ENCODE measurements around the gene SCG5.

SCG5 gene

DNA sequence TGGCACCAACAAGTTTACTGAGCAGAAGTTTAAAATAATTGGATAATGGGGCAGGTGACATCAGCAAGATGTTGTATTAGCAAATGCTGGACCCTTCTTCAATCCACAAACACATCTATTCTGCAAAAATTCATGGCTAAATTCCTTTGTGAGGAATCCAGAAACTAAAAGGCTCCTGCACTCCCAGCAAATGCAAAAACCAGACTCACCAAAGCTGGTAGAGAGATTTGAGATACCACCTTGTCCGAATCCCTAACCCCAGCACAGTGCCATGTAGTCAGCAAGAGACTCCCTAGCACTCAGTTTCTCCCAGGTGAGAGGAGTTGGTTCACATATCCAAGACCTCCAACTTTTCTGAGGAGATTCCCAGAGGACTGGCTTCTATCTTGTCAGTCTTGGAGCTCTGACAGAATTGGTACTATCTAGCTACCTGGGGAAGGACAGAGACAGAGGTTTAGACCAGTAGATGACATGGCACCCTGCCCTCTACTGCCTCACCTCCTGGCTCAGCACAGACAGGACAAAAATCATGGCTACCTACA, 98.1 kb downstream of the SCG5 start:
- no peak overlapping the region for H3K27ac ChIP-seq (ENCODE audit: insufficient read depth, low read depth, low read length, poor library complexity, severe bottlenecking)
- no peaks in the 10 kb centered on the region for H3K36me3 ChIP-seq (ENCODE audit: control insufficient read depth, insufficient read depth, low read length)
- H3K4me1 ChIP-seq (ENCODE audit: control insufficient read depth, insufficient read depth, low read length): no peaks in the 10 kb centered on the region
- WGBS, 2 experiments: 92 to 97% methylated on average over 1 of the region's 1 CpG
- peaks cover 2% of the 10 kb centered on the region for H3K9me3 ChIP-seq (ENCODE audit: control insufficient read depth, low read length)
- no peaks in the 10 kb centered on the region for H3K27me3 ChIP-seq (ENCODE audit: control insufficient read depth, insufficient read depth, low read length, poor library complexity, severe bottlenecking)
- no peak overlapping the region for H3K4me3 ChIP-seq (ENCODE audit: insufficient read depth, low read depth, low read length)

DNA sequence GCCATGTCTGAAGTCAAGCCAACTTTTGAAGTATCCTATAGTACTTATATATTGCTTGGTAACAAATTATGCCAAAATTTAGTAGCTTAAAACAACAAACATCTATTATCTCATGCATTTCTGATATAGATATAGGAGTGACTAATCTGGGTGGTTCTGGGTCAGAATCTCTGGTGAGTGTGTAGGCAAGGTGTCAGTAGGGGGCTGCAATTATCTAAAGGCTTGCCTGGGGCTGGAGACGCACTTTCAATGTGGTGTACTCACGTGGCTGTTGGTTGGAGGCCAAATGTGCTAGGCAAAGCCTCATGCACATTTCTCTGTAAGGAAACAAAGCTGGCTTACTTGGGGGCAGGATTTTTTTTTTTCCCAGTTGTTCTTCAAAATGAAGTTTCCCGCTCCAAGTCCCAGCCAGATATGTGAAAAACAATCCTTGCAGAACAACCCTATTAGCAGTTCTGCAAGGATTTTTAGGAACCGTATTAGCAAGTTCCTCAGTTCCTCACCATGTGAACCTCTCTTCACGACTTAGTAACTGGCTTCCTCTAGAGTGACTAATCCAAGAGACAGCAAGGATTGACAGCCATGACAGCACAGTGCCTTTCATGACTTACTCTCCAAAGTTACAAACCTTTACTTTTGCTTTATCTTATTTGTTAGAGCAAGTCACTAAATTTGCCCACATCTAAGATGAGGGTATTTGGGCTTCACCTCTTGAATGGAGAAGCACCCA, 102.1 kb downstream of the SCG5 start:
- Histone ChIP-seq H3K9me3 (ENCODE audit: control insufficient read depth, low read length) (peaks cover 2% of the 10 kb centered on the region), H3K27me3 (ENCODE audit: control insufficient read depth, insufficient read depth, low read length, poor library complexity, severe bottlenecking) (no peaks in the 10 kb centered on the region), H3K4me3 (ENCODE audit: insufficient read depth, low read depth, low read length) (no peak overlapping the region), H3K4me1 (ENCODE audit: control insufficient read depth, insufficient read depth, low read length) (no peaks in the 10 kb centered on the region), H3K27ac (ENCODE audit: insufficient read depth, low read depth, low read length, poor library complexity, severe bottlenecking) (no peak overlapping the region), H3K36me3 (ENCODE audit: control insufficient read depth, insufficient read depth, low read length) (no peaks in the 10 kb centered on the region)
- 63 to 71% methylated on average over 4 to 5 of the region's 5 CpGs for whole genome bisulfite sequencing, 2 experiments

DNA sequence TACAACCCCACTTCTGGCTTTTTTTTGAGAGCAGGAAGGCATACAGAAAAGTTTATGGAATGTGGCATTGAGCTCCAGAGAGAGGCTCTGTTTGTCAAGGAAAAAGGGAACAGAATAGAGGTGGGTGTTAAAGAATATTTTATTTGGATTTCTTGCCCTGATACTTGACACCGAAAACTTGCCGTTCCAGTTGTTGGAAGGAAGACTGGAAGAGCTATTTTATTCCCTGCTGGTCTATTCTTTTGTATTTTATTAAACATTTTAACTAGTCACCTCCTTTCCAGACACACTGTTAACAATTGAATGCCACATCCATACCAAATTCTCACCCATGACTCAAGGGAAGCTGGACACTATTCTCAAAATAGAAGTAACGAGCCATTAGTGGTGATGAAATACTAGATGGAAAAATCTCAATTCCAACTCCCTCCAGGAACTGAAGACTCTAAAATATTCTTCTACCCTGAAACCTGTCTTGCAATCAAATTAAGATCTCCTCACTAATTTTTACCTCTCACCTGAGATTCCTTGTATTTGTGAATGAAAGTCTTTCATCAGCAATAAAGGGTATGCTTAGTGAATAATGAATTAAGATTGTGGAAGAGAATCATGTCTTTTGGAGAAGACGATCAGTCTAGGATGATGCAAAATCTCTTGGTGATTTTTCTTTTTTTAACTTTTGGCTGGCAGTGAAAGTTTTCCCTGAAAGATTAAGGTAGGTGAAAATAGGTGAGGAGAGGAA, 104.8 kb downstream of the SCG5 start:
- 96 to 97% methylated on average over 2 to 4 of the region's 4 CpGs for WGBS, 2 experiments
- no peaks in the 10 kb centered on the region for H3K9me3 ChIP-seq (ENCODE audit: control insufficient read depth, low read length)
- no peaks in the 10 kb centered on the region for H3K36me3 ChIP-seq (ENCODE audit: control insufficient read depth, insufficient read depth, low read length)

More for the DNA sequence above, 104.8 kb downstream of the SCG5 start:
- Histone ChIP-seq H3K27ac (ENCODE audit: insufficient read depth, low read depth, low read length, poor library complexity, severe bottlenecking) (no peak overlapping the region), H3K27me3 (ENCODE audit: control insufficient read depth, insufficient read depth, low read length, poor library complexity, severe bottlenecking) (no peaks in the 10 kb centered on the region), H3K4me3 (ENCODE audit: insufficient read depth, low read depth, low read length) (no peak overlapping the region), H3K4me1 (ENCODE audit: control insufficient read depth, insufficient read depth, low read length) (no peaks in the 10 kb centered on the region)
